Measurements from ENCODE around the gene HS3ST4. TPM values are rescaled to one million over a fixed set of nuclear protein-coding genes. Genes with fewer than 3 reads are reported as not detected.

The HS3ST4 gene
- total and polyA plus RNA-seq, 2 of the 8 experiments (the other 6 are each of a cell fraction or from before 2014, with no cell fraction given) = 1.9 to 3.3 TPM

DNA sequence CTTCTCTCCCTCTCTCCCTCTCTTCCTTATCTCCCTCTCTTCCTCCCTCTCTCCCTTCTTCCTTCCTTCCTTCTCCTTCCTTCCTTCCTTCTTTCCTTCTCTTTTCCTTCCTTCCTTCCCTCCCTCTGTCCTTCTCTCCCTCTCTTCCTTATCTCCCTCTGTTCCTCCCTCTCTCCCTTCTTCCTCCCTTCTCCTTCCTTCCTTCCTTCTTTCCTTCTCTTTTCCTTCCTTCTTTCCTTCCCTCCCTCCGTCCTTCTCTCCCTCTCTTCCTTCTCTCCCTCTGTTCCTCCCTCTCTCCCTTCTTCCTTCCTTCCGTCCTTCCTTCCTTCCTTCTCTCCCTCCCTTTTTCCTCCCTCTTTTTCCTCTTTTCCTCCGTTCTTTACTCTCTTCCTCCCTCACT, 38.6 kb downstream of the HS3ST4 start:
- H3K79me2 ChIP-seq (ENCODE audit: control insufficient read depth in 1 of 2, insufficient read depth in 2 of 2, low read length in 2 of 2) = no peaks in the 10 kb centered on the region
- no peak overlapping the region for H3K9ac ChIP-seq (replicated peaks in 1 of 4; ENCODE audit: extremely low read depth in 1 of 4, low read depth in 3 of 4, low read length in 3 of 4)
- no peaks in the 10 kb centered on the region for H3K36me3 ChIP-seq (ENCODE audit: control insufficient read depth in 2 of 4, insufficient read depth in 4 of 4, low read length in 3 of 4)
- H3K23ac ChIP-seq (ENCODE audit: insufficient read length) = no peak overlapping the region
- H3K4me3 ChIP-seq (ENCODE audit: extremely low read depth in 1 of 4, insufficient read depth in 2 of 4, low read depth in 3 of 4, low read length in 4 of 4) = no peak overlapping the region
- no peak overlapping the region for H3K14ac ChIP-seq (ENCODE audit: insufficient read length)
- H3K27ac ChIP-seq (ENCODE audit: low read depth, low read length) = no peak overlapping the region
- H2BK120ac ChIP-seq (replicated peaks; ENCODE audit: low read depth, low read length) = no peak overlapping the region
- no peak overlapping the region for H2AK5ac ChIP-seq (ENCODE audit: low read depth, low read length)
- DNase-seq (ENCODE audit: low read depth in 1 of 2, low spot score in 2 of 2) (no peak), FAIRE-seq (no peak)
- H4K5ac ChIP-seq (ENCODE audit: insufficient read length, low read depth, low read length) = no peak overlapping the region
- WGBS, 2 experiments (ENCODE audit: extremely low coverage in 1 of 2, insufficient coverage in 1 of 2, insufficient read length in 1 of 2, insufficient replicate concordance in 2 of 2, low coverage in 1 of 2, low lambda C conversion rate in 2 of 2, missing lambda C conversion rate in 1 of 2) = 51 to 83% methylated on average over 1 to 3 of the region's 3 CpGs
- no peak overlapping the region for H2AFZ ChIP-seq (ENCODE audit: low read length)
- no peak overlapping the region for H3K18ac ChIP-seq (ENCODE audit: extremely low read depth, low read length)
- H3K4me1 ChIP-seq (replicated peaks in 1 of 4; ENCODE audit: control insufficient read depth in 3 of 4, insufficient read depth in 4 of 4, low read length in 3 of 4) = no peaks in the 10 kb centered on the region
- no peak overlapping the region for H2BK5ac ChIP-seq (ENCODE audit: low read depth, low read length)
- no peak overlapping the region for H4K8ac ChIP-seq (ENCODE audit: extremely low read depth, insufficient read depth, low read length)
- H2BK12ac ChIP-seq (ENCODE audit: low read depth, low read length) = 0 out of 2 replicates have a peak overlapping the region, but pooled peaks have one; percentile 43
- no peaks in the 10 kb centered on the region for H4K20me1 ChIP-seq (replicated peaks in 1 of 2; ENCODE audit: control insufficient read depth in 1 of 2, insufficient read depth in 2 of 2, low read length in 2 of 2)
- H3K4ac ChIP-seq (replicated peaks; ENCODE audit: insufficient read length, low read depth, low read length) = no peak overlapping the region
- POLR2A ChIA-PET (ENCODE audit: partially characterized antibody) = no interaction called here
- no peak overlapping the region for H3K56ac ChIP-seq (replicated peaks; ENCODE audit: insufficient read length, low read depth, low read length)
- H3K9me3 ChIP-seq (ENCODE audit: insufficient read depth in 2 of 2, low read depth in 1 of 2, low read length in 1 of 2) = no peaks in the 10 kb centered on the region
- H3K27me3 ChIP-seq (replicated peaks in 1 of 4; ENCODE audit: control insufficient read depth in 3 of 4, extremely low read depth in 1 of 4, insufficient read depth in 3 of 4, low read length in 3 of 4) = no peaks in the 10 kb centered on the region
- H3K79me1 ChIP-seq (ENCODE audit: low read depth, low read length) = no peaks in the 10 kb centered on the region
- H4K91ac ChIP-seq (replicated peaks; ENCODE audit: insufficient read length, low read length) = no peak overlapping the region
- no peak overlapping the region for H2BK20ac ChIP-seq (ENCODE audit: low read length)
- TF ChIP-seq, protein P1, sequence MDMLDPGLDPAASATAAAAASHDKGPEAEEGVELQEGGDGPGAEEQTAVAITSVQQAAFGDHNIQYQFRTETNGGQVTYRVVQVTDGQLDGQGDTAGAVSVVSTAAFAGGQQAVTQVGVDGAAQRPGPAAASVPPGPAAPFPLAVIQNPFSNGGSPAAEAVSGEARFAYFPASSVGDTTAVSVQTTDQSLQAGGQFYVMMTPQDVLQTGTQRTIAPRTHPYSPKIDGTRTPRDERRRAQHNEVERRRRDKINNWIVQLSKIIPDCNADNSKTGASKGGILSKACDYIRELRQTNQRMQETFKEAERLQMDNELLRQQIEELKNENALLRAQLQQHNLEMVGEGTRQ (IDR thresholded peaks at IDR 0.05; ENCODE audit: low read length) = no peak
- TF ChIP-seq RFX5 (IDR thresholded peaks at IDR 0.05; ENCODE audit: borderline replicate concordance, low read depth, low read length) = no peak
- TF ChIP-seq HDAC2 (IDR thresholded peaks at IDR 0.05; ENCODE audit: borderline replicate concordance in 1 of 2, low read depth in 2 of 2, low read length in 2 of 2) = no peak
- no peak for TF ChIP-seq KDM1A (IDR thresholded peaks at IDR 0.05; ENCODE audit: borderline replicate concordance, low read length)
- no peak for TF ChIP-seq CBX5 (IDR thresholded peaks at IDR 0.05; ENCODE audit: low read depth, low read length)
- TF ChIP-seq BACH1 (IDR thresholded peaks at IDR 0.05; ENCODE audit: low read length) = no peak
- no peak for TF ChIP-seq RBBP5 (IDR thresholded peaks at IDR 0.05; ENCODE audit: borderline replicate concordance, low read depth, low read length)
- no peak for TF ChIP-seq CBX8 (IDR thresholded peaks at IDR 0.05; ENCODE audit: borderline replicate concordance, low read depth, low read length)
- no peak for TF ChIP-seq NRF1 (IDR thresholded peaks at IDR 0.05; ENCODE audit: low read depth, low read length)
- TF ChIP-seq SP2 (IDR thresholded peaks at IDR 0.05; ENCODE audit: low read length) = no peak
- no peak for TF ChIP-seq CREB1 (IDR thresholded peaks at IDR 0.05)
- H3K23me2 ChIP-seq (ENCODE audit: low read depth, low read length) = no peaks in the 10 kb centered on the region; the same call in 1 of the 2 replicates
- CTCF ChIA-PET (ENCODE audit: partially characterized antibody) = no interaction called here
- no peak overlapping the region for H3K4me2 ChIP-seq (ENCODE audit: insufficient read depth in 1 of 2, low read depth in 2 of 2, low read length in 2 of 2)
- no peak overlapping the region for H2BK15ac ChIP-seq (ENCODE audit: low read length)
